ENCODE data around the gene HGF. TPM values are rescaled to one million over a fixed set of nuclear protein-coding genes. Genes with fewer than 3 reads are reported as not detected.
A peak's percentile ranks its signal among the peaks of the same experiment; 100 is the strongest.

Gene HGF
- total RNA-seq, 1 donor from 2014 or later: 0.22 TPM

GRCh38 chr7:81715984-81716588, 53.8 kb downstream of the HGF start:
- H3K9me3 Mint-ChIP-seq: no peaks in the 10 kb centered on the region
- no peak overlapping the region for H3K9ac ChIP-seq
- H2AFZ ChIP-seq (replicated peaks): no peak overlapping the region
- no peak overlapping the region for H3K4me3 Mint-ChIP-seq
- H3K36me3 ChIP-seq: no peaks in the 10 kb centered on the region
- H3K27me3 Mint-ChIP-seq (ENCODE audit: insufficient read depth, low read depth): no peaks in the 10 kb centered on the region
- no peaks in the 10 kb centered on the region for H3K9me3 ChIP-seq (ENCODE audit: low read depth)
- no peak overlapping the region for H3K4me2 ChIP-seq
- H3K4me3 ChIP-seq: no peak overlapping the region
- H3K79me2 ChIP-seq (ENCODE audit: low read depth): no peaks in the 10 kb centered on the region
- H3F3A ChIP-seq (ENCODE audit: low read depth): no peaks in the 10 kb centered on the region
- no peak overlapping the region for H3K27ac Mint-ChIP-seq
- no peaks in the 10 kb centered on the region for H3K27me3 ChIP-seq
- H3K27ac ChIP-seq: no peak overlapping the region
- H3K4me1 ChIP-seq: no peaks in the 10 kb centered on the region
- H3K36me3 Mint-ChIP-seq: no peaks in the 10 kb centered on the region
- no peaks in the 10 kb centered on the region for H4K20me1 ChIP-seq (ENCODE audit: low read depth)
- H3K4me1 Mint-ChIP-seq: no peaks in the 10 kb centered on the region
- peak; percentile 26 for DNase-seq (ENCODE audit: low spot score)
- TF ChIP-seq EZH2phosphoT487 (IDR thresholded peaks at IDR 0.05) (no peak), CTCF (IDR thresholded peaks at IDR 0.05) (peak; percentile 44), EZH2 (IDR thresholded peaks at IDR 0.05) (no peak)

- no peak overlapping the region for H3K4me3 ChIP-seq
- Mint-ChIP-seq H3K4me3 (no peak overlapping the region), H3K27me3 (ENCODE audit: insufficient read depth, low read depth) (no peaks in the 10 kb centered on the region), H3K9me3 (no peaks in the 10 kb centered on the region), H3K4me1 (peaks cover 3% of the 10 kb centered on the region), H3K27ac (no peak overlapping the region), H3K36me3 (no peaks in the 10 kb centered on the region)
- H3K27ac ChIP-seq: no peak overlapping the region
- no peaks in the 10 kb centered on the region for H3K27me3 ChIP-seq
- H3K9ac ChIP-seq: no peak overlapping the region
- H3K9me3 ChIP-seq (ENCODE audit: low read depth): no peaks in the 10 kb centered on the region
- H4K20me1 ChIP-seq (ENCODE audit: low read depth): no peaks in the 10 kb centered on the region
- H3K4me1 ChIP-seq: no peaks in the 10 kb centered on the region
- no peaks in the 10 kb centered on the region for H3K79me2 ChIP-seq (ENCODE audit: low read depth)
- H3K36me3 ChIP-seq: no peaks in the 10 kb centered on the region
- H2AFZ ChIP-seq (replicated peaks): no peak overlapping the region
- H3K4me2 ChIP-seq: no peak overlapping the region
- no peak for DNase-seq (ENCODE audit: low spot score)
- TF ChIP-seq CTCF (IDR thresholded peaks at IDR 0.05) (no peak), EZH2phosphoT487 (IDR thresholded peaks at IDR 0.05) (no peak), EZH2 (IDR thresholded peaks at IDR 0.05) (no peak)
- no peaks in the 10 kb centered on the region for H3F3A ChIP-seq (ENCODE audit: low read depth)
Observed at GRCh38 chr7:81714306-81714705, 55.5 kb downstream of the HGF start.

- Histone ChIP-seq H3K4me1 (no peaks in the 10 kb centered on the region), H3K36me3 (no peaks in the 10 kb centered on the region), H3K79me2 (ENCODE audit: low read depth) (no peaks in the 10 kb centered on the region), H3K27ac (no peak overlapping the region), H2AFZ (replicated peaks) (no peak overlapping the region), H3K9ac (no peak overlapping the region), H3K4me3 (no peak overlapping the region), H3K9me3 (ENCODE audit: low read depth) (no peaks in the 10 kb centered on the region), H3K27me3 (no peaks in the 10 kb centered on the region), H4K20me1 (ENCODE audit: low read depth) (no peaks in the 10 kb centered on the region), H3F3A (ENCODE audit: low read depth) (no peaks in the 10 kb centered on the region), H3K4me2 (no peak overlapping the region)
- Mint-ChIP-seq H3K4me1 (peaks cover 6% of the 10 kb centered on the region), H3K27me3 (ENCODE audit: insufficient read depth, low read depth) (no peaks in the 10 kb centered on the region), H3K9me3 (no peaks in the 10 kb centered on the region), H3K4me3 (no peak overlapping the region), H3K36me3 (no peaks in the 10 kb centered on the region), H3K27ac (no peak overlapping the region)
- no peak for DNase-seq (ENCODE audit: low spot score)
- TF ChIP-seq EZH2phosphoT487 (IDR thresholded peaks at IDR 0.05) (no peak), CTCF (IDR thresholded peaks at IDR 0.05) (no peak), EZH2 (IDR thresholded peaks at IDR 0.05) (no peak)
Observed at GRCh38 chr7:81710751-81711150, 59.1 kb downstream of the HGF start.

All from neural progenitor cell (in vitro differentiated cells).